Measurements from ENCODE around the gene ITPRID1. TPM values are rescaled to one million over a fixed set of nuclear protein-coding genes. Genes with fewer than 3 reads are reported as not detected.

ITPRID1 gene
- total and polyA plus RNA-seq, 2 of the 8 experiments (the other 6 are each of a cell fraction or from before 2014, with no cell fraction given), result 0.09 to 0.47 TPM

DNA sequence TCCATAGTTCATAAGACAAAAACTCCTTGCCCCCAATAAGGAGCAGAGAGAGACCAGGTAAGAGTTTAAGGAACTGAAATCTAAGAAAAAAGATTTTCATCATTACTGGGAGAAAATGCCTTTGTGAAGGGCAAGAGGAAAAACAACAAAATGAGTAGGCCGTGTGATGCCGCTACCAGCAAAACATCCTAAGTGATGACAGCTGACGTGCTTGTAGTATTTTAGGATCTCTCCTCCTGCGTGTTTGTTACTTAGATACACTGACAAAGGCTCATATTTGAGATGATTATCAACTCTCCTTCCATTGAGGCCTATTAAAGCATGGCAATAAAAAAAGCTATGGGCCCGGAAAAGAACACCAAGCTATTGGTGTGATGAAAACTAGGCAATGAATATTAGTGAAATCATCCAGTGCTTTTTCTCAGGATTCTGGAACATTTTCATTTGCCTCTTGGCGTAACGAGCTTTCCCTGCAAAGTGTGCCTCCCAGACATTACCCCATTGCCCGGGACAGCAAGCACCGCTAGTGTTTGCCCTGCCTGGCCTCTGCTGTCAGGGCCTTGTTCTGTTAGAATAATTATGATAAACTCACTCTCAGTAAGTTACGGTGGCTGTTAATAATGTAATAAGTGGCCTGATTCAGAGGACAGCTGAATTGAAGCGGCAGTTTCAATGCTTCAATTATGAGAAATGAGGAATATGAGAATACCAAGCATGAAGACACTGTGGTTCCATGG is 36.8 kb upstream of the ITPRID1 start:
- H3K4me2 ChIP-seq (ENCODE audit: insufficient read depth in 1 of 2, low read depth in 2 of 2, low read length in 2 of 2), result no peak overlapping the region
- H2BK15ac ChIP-seq (ENCODE audit: low read length), result no peak overlapping the region
- H3K9ac ChIP-seq (replicated peaks in 1 of 4; ENCODE audit: extremely low read depth in 1 of 4, low read depth in 3 of 4, low read length in 3 of 4), result no peak overlapping the region
- no peaks in the 10 kb centered on the region for H4K20me1 ChIP-seq (replicated peaks in 1 of 2; ENCODE audit: control insufficient read depth in 1 of 2, insufficient read depth in 2 of 2, low read length in 2 of 2)
- CTCF ChIA-PET (ENCODE audit: partially characterized antibody), result interaction anchor here (0.9 to 2.7 kb wide), 6 partner anchors 12 to 157 kb away, joined by 3 to 9 read pairs (median 4); no protein-coding TSS in a partner anchor
- H3K4me1 ChIP-seq (replicated peaks in 1 of 4; ENCODE audit: control insufficient read depth in 3 of 4, insufficient read depth in 4 of 4, low read length in 3 of 4), result peaks cover 0 to 5% (median 3%) of the 10 kb centered on the region in 4 experiments; a peak in 4 of 7 replicates
- FAIRE-seq, result no peak
- TF ChIP-seq BACH1 (IDR thresholded peaks at IDR 0.05; ENCODE audit: low read length) (no peak), CTBP2 (IDR thresholded peaks at IDR 0.05; ENCODE audit: borderline replicate concordance, insufficient read depth, insufficient read length, low read length) (no peak), ZNF274 (IDR thresholded peaks at IDR 0.05; ENCODE audit: borderline replicate concordance, extremely low read depth, low read length) (no peak), SP2 (IDR thresholded peaks at IDR 0.05; ENCODE audit: low read length) (no peak), RXRA (IDR thresholded peaks at IDR 0.05; ENCODE audit: insufficient read depth, low read depth, low read length) (no peak), TBP (IDR thresholded peaks at IDR 0.05; ENCODE audit: low read depth, low read length) (no peak)
- TF ChIP-seq, protein P1, sequence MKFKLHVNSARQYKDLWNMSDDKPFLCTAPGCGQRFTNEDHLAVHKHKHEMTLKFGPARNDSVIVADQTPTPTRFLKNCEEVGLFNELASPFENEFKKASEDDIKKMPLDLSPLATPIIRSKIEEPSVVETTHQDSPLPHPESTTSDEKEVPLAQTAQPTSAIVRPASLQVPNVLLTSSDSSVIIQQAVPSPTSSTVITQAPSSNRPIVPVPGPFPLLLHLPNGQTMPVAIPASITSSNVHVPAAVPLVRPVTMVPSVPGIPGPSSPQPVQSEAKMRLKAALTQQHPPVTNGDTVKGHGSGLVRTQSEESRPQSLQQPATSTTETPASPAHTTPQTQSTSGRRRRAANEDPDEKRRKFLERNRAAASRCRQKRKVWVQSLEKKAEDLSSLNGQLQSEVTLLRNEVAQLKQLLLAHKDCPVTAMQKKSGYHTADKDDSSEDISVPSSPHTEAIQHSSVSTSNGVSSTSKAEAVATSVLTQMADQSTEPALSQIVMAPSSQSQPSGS (IDR thresholded peaks at IDR 0.05; ENCODE audit: low read length), result no peak
- no peak overlapping the region for H4K91ac ChIP-seq (replicated peaks; ENCODE audit: insufficient read length, low read length)
- no peak overlapping the region for H3K27ac ChIP-seq (ENCODE audit: low read depth, low read length)
- POLR2A ChIA-PET (ENCODE audit: partially characterized antibody), result interaction anchor here (2.6 kb wide), 1 partner anchor 12 kb away, joined by 8 read pairs; no protein-coding TSS in a partner anchor
- H3K79me2 ChIP-seq (ENCODE audit: control insufficient read depth in 1 of 2, insufficient read depth in 2 of 2, low read length in 2 of 2), result no peaks in the 10 kb centered on the region
- peak overlapping the region; percentile 63; the same call in 1 of the 2 replicates for H2BK5ac ChIP-seq (ENCODE audit: low read depth, low read length)
- WGBS, 2 experiments (ENCODE audit: extremely low coverage in 1 of 2, insufficient coverage in 1 of 2, insufficient read length in 1 of 2, insufficient replicate concordance in 2 of 2, low coverage in 1 of 2, low lambda C conversion rate in 2 of 2, missing lambda C conversion rate in 1 of 2), result 91% methylated on average over 11 of the region's 11 CpGs; no CpG with 5 or more reads in 1 of the 2 experiments
- no peak overlapping the region for H3K18ac ChIP-seq (ENCODE audit: extremely low read depth, low read length)
- H3K79me1 ChIP-seq (ENCODE audit: low read depth, low read length), result no peaks in the 10 kb centered on the region
- H2AFZ ChIP-seq (ENCODE audit: low read length), result no peak overlapping the region
- H3K9me3 ChIP-seq (ENCODE audit: insufficient read depth in 2 of 2, low read depth in 1 of 2, low read length in 1 of 2), result no peaks in the 10 kb centered on the region
- no peak overlapping the region for H3K56ac ChIP-seq (replicated peaks; ENCODE audit: insufficient read length, low read depth, low read length)
- H3K4ac ChIP-seq (replicated peaks; ENCODE audit: insufficient read length, low read depth, low read length), result no peak overlapping the region
- no peaks in the 10 kb centered on the region for H3K36me3 ChIP-seq (ENCODE audit: control insufficient read depth in 2 of 4, insufficient read depth in 4 of 4, low read length in 3 of 4)
- H3K23me2 ChIP-seq (ENCODE audit: low read depth, low read length), result no peaks in the 10 kb centered on the region
- H2AK5ac ChIP-seq (ENCODE audit: low read depth, low read length), result no peak overlapping the region; the same call in 1 of the 2 replicates
- H4K5ac ChIP-seq (ENCODE audit: insufficient read length, low read depth, low read length), result no peak overlapping the region
- H4K8ac ChIP-seq (ENCODE audit: extremely low read depth, insufficient read depth, low read length), result no peak overlapping the region
- no peak overlapping the region for H3K23ac ChIP-seq (ENCODE audit: insufficient read length)
- H3K4me3 ChIP-seq (ENCODE audit: extremely low read depth in 1 of 4, insufficient read depth in 2 of 4, low read depth in 3 of 4, low read length in 4 of 4), result no peak overlapping the region
- no peak for DNase-seq (ENCODE audit: low read depth in 1 of 2, low spot score in 2 of 2)
- H3K14ac ChIP-seq (ENCODE audit: insufficient read length), result no peak overlapping the region
- H3K27me3 ChIP-seq (replicated peaks in 1 of 4; ENCODE audit: control insufficient read depth in 3 of 4, extremely low read depth in 1 of 4, insufficient read depth in 3 of 4, low read length in 3 of 4), result no peaks in the 10 kb centered on the region
- peak overlapping the region; percentile 82; the same call in 1 of the 2 replicates for H2BK12ac ChIP-seq (ENCODE audit: low read depth, low read length)
- H2BK120ac ChIP-seq (replicated peaks; ENCODE audit: low read depth, low read length), result no peak overlapping the region
- H2BK20ac ChIP-seq (ENCODE audit: low read length), result peak overlapping the region; percentile 51; the same call in 1 of the 2 replicates
